COR-L47 (cell line): ENCODE measurements around the gene MRPL34.
"Not testable (repeated sequence)": the region's sequence is repeated elsewhere in the genome, so short reads cannot be mapped to it uniquely, and the experiment has no call there.

ENCODE experiments used
- DNase-seq: peaks from one replicate; lab custom pipeline; 2025; lab: John Stamatoyannopoulos, UW

The MRPL34 gene

GRCh38 chr19:17305517-17306284 lies at the start of gene MRPL34:
MRPL34 (plus strand) TSS chr19:17305872; CDS start chr19:17305893, 21 bp downstream.
- DNase-seq = peak; percentile 99

- DNase-seq = no peak
Observed at GRCh38 chr19:17256130-17256529, 49.5 kb upstream of the MRPL34 start.

- no peak for DNase-seq
Observed at GRCh38 chr19:17259118-17259780, 46.4 kb upstream of the MRPL34 start.

GRCh38 chr19:17259934-17260333 lies 45.7 kb upstream of the MRPL34 start:
- DNase-seq = no peak

- peak; percentile 77 for DNase-seq
Observed at GRCh38 chr19:17260842-17261325, 44.8 kb upstream of the MRPL34 start.

GRCh38 chr19:17262557-17262956 lies 43.1 kb upstream of the MRPL34 start:
- DNase-seq = no peak

GRCh38 chr19:17263712-17264640 lies 41.7 kb upstream of the MRPL34 start:
- DNase-seq = no peak

- no peak for DNase-seq
Observed at GRCh38 chr19:17264641-17264979, 41.1 kb upstream of the MRPL34 start, which contains the start of gene USHBP1. USHBP1 (minus strand) TSS chr19:17264745; CDS start chr19:17264299, 446 bp downstream.

GRCh38 chr19:17266026-17266425 lies 39.6 kb upstream of the MRPL34 start:
- no peak for DNase-seq

- DNase-seq = no peak
Observed at GRCh38 chr19:17266589-17266974, 39.1 kb upstream of the MRPL34 start.

- DNase-seq = peak; percentile 96
Observed at GRCh38 chr19:17266975-17267788, 38.5 kb upstream of the MRPL34 start, which contains the start of gene BABAM1. BABAM1 (plus strand) TSS chr19:17267443; CDS start chr19:17268807, 1,364 bp downstream.

GRCh38 chr19:17268754-17269153 lies 36.9 kb upstream of the MRPL34 start:
- DNase-seq = no peak

- not testable (repeated sequence) for DNase-seq
Observed at GRCh38 chr19:17274892-17275291, 30.8 kb upstream of the MRPL34 start.

GRCh38 chr19:17275441-17276175 lies 30.1 kb upstream of the MRPL34 start:
- no peak for DNase-seq

- no peak for DNase-seq
Observed at GRCh38 chr19:17279436-17279835, 26.2 kb upstream of the MRPL34 start.

GRCh38 chr19:17281391-17282304 lies 24.0 kb upstream of the MRPL34 start, which contains the start of gene ANKLE1:
ANKLE1 (plus strand) TSS chr19:17281901; CDS start chr19:17281921, 20 bp downstream.
- DNase-seq = no peak

- DNase-seq = peak; percentile 82
Observed at GRCh38 chr19:17282488-17283125, 23.1 kb upstream of the MRPL34 start.

GRCh38 chr19:17283504-17283996 lies 22.1 kb upstream of the MRPL34 start:
- DNase-seq = no peak
